ENCODE results near the gene MARCHF5. TPM values are rescaled to one million over a fixed set of nuclear protein-coding genes. Genes with fewer than 3 reads are reported as not detected.

The MARCHF5 gene
- total RNA-seq, 1 experiment from 2014 or later = 32.2 TPM

DNA sequence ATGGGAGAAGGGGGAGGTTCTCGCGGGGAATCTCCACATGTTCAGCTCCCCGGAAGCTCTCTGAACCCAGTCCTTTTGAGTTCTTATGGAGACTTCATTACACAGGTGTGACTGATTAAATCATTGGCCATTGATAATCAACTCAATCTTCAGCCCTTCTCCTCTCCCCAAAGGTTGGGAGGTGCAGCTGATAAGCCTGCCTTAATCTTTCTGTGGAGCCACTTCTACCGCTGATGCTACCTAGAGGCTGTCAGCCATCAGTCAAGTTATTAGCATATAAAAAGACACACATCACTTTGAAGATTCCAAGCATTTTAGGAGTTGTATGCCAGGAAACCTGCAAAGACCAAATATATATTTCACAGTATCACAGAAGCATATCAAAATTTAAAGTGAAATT is 91.7 kb downstream of the MARCHF5 start:
- H3K9me3 Mint-ChIP-seq = no peaks in the 10 kb centered on the region
- H3K27me3 Mint-ChIP-seq (ENCODE audit: low read depth) = no peaks in the 10 kb centered on the region
- H3K4me3 Mint-ChIP-seq = no peak overlapping the region
- TF ChIP-seq, protein P1, sequence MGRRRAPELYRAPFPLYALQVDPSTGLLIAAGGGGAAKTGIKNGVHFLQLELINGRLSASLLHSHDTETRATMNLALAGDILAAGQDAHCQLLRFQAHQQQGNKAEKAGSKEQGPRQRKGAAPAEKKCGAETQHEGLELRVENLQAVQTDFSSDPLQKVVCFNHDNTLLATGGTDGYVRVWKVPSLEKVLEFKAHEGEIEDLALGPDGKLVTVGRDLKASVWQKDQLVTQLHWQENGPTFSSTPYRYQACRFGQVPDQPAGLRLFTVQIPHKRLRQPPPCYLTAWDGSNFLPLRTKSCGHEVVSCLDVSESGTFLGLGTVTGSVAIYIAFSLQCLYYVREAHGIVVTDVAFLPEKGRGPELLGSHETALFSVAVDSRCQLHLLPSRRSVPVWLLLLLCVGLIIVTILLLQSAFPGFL (CRISPR knock-in tag; IDR thresholded peaks at IDR 0.05; ENCODE audit: borderline replicate concordance) = no peak
- TF ChIP-seq NR3C1 (CRISPR knock-in tag; conservative IDR thresholded peaks at IDR 0.05; ENCODE audit: low read depth) (no peak), SMAD4 (CRISPR knock-in tag; IDR thresholded peaks at IDR 0.05) (no peak), NR1H2 (CRISPR knock-in tag; IDR thresholded peaks at IDR 0.05) (no peak), FOXP1 (CRISPR knock-in tag; IDR thresholded peaks at IDR 0.05; ENCODE audit: borderline replicate concordance) (no peak)
- TF ChIP-seq, protein P2, sequence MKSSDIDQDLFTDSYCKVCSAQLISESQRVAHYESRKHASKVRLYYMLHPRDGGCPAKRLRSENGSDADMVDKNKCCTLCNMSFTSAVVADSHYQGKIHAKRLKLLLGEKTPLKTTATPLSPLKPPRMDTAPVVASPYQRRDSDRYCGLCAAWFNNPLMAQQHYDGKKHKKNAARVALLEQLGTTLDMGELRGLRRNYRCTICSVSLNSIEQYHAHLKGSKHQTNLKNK (CRISPR knock-in tag; IDR thresholded peaks at IDR 0.05) = no peak
- TF ChIP-seq, protein P3, sequence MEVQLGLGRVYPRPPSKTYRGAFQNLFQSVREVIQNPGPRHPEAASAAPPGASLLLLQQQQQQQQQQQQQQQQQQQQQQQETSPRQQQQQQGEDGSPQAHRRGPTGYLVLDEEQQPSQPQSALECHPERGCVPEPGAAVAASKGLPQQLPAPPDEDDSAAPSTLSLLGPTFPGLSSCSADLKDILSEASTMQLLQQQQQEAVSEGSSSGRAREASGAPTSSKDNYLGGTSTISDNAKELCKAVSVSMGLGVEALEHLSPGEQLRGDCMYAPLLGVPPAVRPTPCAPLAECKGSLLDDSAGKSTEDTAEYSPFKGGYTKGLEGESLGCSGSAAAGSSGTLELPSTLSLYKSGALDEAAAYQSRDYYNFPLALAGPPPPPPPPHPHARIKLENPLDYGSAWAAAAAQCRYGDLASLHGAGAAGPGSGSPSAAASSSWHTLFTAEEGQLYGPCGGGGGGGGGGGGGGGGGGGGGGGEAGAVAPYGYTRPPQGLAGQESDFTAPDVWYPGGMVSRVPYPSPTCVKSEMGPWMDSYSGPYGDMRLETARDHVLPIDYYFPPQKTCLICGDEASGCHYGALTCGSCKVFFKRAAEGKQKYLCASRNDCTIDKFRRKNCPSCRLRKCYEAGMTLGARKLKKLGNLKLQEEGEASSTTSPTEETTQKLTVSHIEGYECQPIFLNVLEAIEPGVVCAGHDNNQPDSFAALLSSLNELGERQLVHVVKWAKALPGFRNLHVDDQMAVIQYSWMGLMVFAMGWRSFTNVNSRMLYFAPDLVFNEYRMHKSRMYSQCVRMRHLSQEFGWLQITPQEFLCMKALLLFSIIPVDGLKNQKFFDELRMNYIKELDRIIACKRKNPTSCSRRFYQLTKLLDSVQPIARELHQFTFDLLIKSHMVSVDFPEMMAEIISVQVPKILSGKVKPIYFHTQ (CRISPR knock-in tag; IDR thresholded peaks at IDR 0.05) = no peak
- ChIA-PET CTCF (interaction anchor here (1.1 kb wide), 1 partner anchor 37 kb away, joined by 3 read pairs; no protein-coding TSS in a partner anchor), POLR2A (no interaction called here)
- peaks cover 41% of the 10 kb centered on the region for H3K4me1 Mint-ChIP-seq
- H3K27ac Mint-ChIP-seq = no peak overlapping the region
- no peak for DNase-seq (ENCODE audit: low spot score)
- ATAC-seq = peak; percentile 43
- H3K36me3 Mint-ChIP-seq = no peaks in the 10 kb centered on the region

DNA sequence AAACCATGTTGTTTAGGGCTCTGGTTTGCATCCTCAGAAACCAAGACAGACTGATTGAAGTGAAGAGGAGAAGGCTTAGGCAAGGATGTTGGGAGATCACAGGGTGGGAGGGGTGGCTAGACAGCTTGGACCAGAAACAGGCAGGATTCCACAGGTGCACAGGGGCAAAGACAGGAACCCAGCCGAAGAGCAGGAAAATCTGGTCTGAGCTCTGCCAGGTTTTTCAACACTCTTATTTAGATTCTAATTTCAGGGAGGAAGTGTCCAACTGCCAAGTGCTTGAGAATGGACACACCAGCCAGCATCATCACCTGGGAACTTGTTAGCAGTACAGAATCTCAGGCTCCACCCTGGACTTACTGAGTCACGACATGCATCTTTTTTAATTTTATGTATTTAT is 93.8 kb downstream of the MARCHF5 start:
- POLR2A ChIA-PET = no interaction called here
- TF ChIP-seq, protein P4, sequence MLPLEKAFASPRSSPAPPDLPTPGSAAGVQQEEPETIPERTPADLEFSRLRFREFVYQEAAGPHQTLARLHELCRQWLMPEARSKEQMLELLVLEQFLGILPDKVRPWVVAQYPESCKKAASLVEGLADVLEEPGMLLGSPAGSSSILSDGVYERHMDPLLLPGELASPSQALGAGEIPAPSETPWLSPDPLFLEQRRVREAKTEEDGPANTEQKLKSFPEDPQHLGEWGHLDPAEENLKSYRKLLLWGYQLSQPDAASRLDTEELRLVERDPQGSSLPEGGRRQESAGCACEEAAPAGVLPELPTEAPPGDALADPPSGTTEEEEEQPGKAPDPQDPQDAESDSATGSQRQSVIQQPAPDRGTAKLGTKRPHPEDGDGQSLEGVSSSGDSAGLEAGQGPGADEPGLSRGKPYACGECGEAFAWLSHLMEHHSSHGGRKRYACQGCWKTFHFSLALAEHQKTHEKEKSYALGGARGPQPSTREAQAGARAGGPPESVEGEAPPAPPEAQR (CRISPR knock-in tag; IDR thresholded peaks at IDR 0.05) = no peak
- TF ChIP-seq TEAD1 (CRISPR knock-in tag; IDR thresholded peaks at IDR 0.05) (no peak), MXD4 (CRISPR knock-in tag; IDR thresholded peaks at IDR 0.05; ENCODE audit: borderline replicate concordance) (no peak), FOXP1 (CRISPR knock-in tag; IDR thresholded peaks at IDR 0.05; ENCODE audit: borderline replicate concordance) (no peak), SOX15 (CRISPR knock-in tag; IDR thresholded peaks at IDR 0.05) (no peak), ZNF219 (CRISPR knock-in tag; IDR thresholded peaks at IDR 0.05; ENCODE audit: borderline replicate concordance) (no peak), GRHL2 (CRISPR knock-in tag; IDR thresholded peaks at IDR 0.05; ENCODE audit: insufficient replicate concordance, severe bottlenecking) (no peak), FOXK1 (CRISPR knock-in tag; IDR thresholded peaks at IDR 0.05) (no peak), KAT7 (CRISPR knock-in tag; IDR thresholded peaks at IDR 0.05; ENCODE audit: borderline replicate concordance) (no peak)
- TF ChIP-seq, protein P5, sequence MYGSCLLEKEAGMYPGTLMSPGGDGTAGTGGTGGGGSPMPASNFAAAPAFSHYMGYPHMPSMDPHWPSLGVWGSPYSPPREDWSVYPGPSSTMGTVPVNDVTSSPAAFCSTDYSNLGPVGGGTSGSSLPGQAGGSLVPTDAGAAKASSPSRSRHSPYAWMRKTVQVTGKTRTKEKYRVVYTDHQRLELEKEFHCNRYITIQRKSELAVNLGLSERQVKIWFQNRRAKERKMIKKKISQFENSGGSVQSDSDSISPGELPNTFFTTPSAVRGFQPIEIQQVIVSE (CRISPR knock-in tag; IDR thresholded peaks at IDR 0.05; ENCODE audit: borderline replicate concordance) = no peak
- TF ChIP-seq, protein P6, sequence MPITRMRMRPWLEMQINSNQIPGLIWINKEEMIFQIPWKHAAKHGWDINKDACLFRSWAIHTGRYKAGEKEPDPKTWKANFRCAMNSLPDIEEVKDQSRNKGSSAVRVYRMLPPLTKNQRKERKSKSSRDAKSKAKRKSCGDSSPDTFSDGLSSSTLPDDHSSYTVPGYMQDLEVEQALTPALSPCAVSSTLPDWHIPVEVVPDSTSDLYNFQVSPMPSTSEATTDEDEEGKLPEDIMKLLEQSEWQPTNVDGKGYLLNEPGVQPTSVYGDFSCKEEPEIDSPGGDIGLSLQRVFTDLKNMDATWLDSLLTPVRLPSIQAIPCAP (CRISPR knock-in tag; IDR thresholded peaks at IDR 0.05) = no peak

More for the DNA sequence above, 93.8 kb downstream of the MARCHF5 start:
- Mint-ChIP-seq H3K4me1 (peaks cover 41% of the 10 kb centered on the region), H3K9me3 (no peaks in the 10 kb centered on the region), H3K27me3 (ENCODE audit: low read depth) (no peaks in the 10 kb centered on the region), H3K27ac (no peak overlapping the region), H3K36me3 (no peaks in the 10 kb centered on the region), H3K4me3 (no peak overlapping the region)
- CTCF ChIA-PET = no interaction called here
- DNase-seq (ENCODE audit: low spot score) (no peak), ATAC-seq (no peak)
